GM21717 (cell line): ENCODE data around the gene TMA7.

Experiments used
- ATAC-seq: cut with Tn5 transposase; IDR thresholded peaks from one replicate; pipeline ENCODE4 v1.9.1; 2021; ENCODE audit warnings: mild to moderate bottlenecking, moderate library complexity; ENCODE audit not compliant: unreplicated experiment

The TMA7 gene

GRCh38 chr3:48408823-48409281 is 31.2 kb upstream of the TMA7 start:
- ATAC-seq: no peak

GRCh38 chr3:48409291-48410201 is 30.5 kb upstream of the TMA7 start:
- ATAC-seq: no peak

- ATAC-seq: no peak
Observed at GRCh38 chr3:48410205-48411040, 29.6 kb upstream of the TMA7 start.

- no peak for ATAC-seq
Observed at GRCh38 chr3:48411041-48411588, 28.9 kb upstream of the TMA7 start.

- no peak for ATAC-seq
Observed at GRCh38 chr3:48411606-48412374, 28.3 kb upstream of the TMA7 start.

- ATAC-seq: no peak
Observed at GRCh38 chr3:48412375-48413001, 27.6 kb upstream of the TMA7 start.

GRCh38 chr3:48413086-48413485 is 27.0 kb upstream of the TMA7 start:
- no peak for ATAC-seq

- ATAC-seq: no peak
Observed at GRCh38 chr3:48413611-48414010, 26.4 kb upstream of the TMA7 start.

GRCh38 chr3:48414376-48415250 is 25.4 kb upstream of the TMA7 start:
- no peak for ATAC-seq

GRCh38 chr3:48415251-48415953 is 24.7 kb upstream of the TMA7 start:
- no peak for ATAC-seq

- no peak for ATAC-seq
Observed at GRCh38 chr3:48416091-48416505, 24.0 kb upstream of the TMA7 start.

GRCh38 chr3:48416546-48416945 is 23.5 kb upstream of the TMA7 start:
- ATAC-seq: no peak

- ATAC-seq: no peak
Observed at GRCh38 chr3:48417529-48418108, 22.4 kb upstream of the TMA7 start.

- ATAC-seq: no peak
Observed at GRCh38 chr3:48418140-48418539, 21.9 kb upstream of the TMA7 start.

- no peak for ATAC-seq
Observed at GRCh38 chr3:48418651-48419050, 21.4 kb upstream of the TMA7 start.

- no peak for ATAC-seq
Observed at GRCh38 chr3:48419149-48419548, 20.9 kb upstream of the TMA7 start.

- no peak for ATAC-seq
Observed at GRCh38 chr3:48419597-48419996, 20.5 kb upstream of the TMA7 start.

- no peak for ATAC-seq
Observed at GRCh38 chr3:48420561-48420960, 19.5 kb upstream of the TMA7 start.
